Type B pancreatic cell (in vitro differentiated cells): ENCODE data around the gene POLR1B. TPM values are rescaled to one million over a fixed set of nuclear protein-coding genes. Genes with fewer than 3 reads are reported as not detected.
A peak's percentile ranks its signal among the peaks of the same experiment; 100 is the strongest.

Source experiments
- DNase-seq: peaks from one replicate; pipeline ENCODE4 v3.0.0; 2021; ENCODE audit warnings: mixed read lengths; ENCODE audit not compliant: unreplicated experiment; ENCODE audit errors: extremely low spot score
- H3K27ac Mint-ChIP-seq: 2 replicates; pipeline ENCODE4 v1.8.0; 2021; ENCODE audit warnings: mild to moderate bottlenecking, mixed read lengths
- H3K27me3 Mint-ChIP-seq: 2 replicates; pipeline ENCODE4 v1.8.0; 2021; ENCODE audit warnings: mixed read lengths
- H3K36me3 Mint-ChIP-seq: 2 replicates; pipeline ENCODE4 v1.8.0; 2021; ENCODE audit warnings: mixed read lengths
- H3K4me1 Mint-ChIP-seq: one replicate; pipeline ENCODE4 v1.8.0; 2021; ENCODE audit warnings: mixed read lengths; ENCODE audit not compliant: unreplicated experiment
- H3K4me3 Mint-ChIP-seq: 2 replicates; pipeline ENCODE4 v1.8.0; 2021; ENCODE audit warnings: mild to moderate bottlenecking, mixed read lengths
- H3K9me3 Mint-ChIP-seq: 2 replicates; pipeline ENCODE4 v1.8.0; 2021; ENCODE audit warnings: mixed read lengths
- CTCF ChIP-seq: fragments of 200-600 bp; sonication (generic); conservative IDR thresholded peaks from 2 replicates; pipeline ENCODE4 v1.5.0; 2021; ENCODE audit warnings: antibody characterized with exemption, mild to moderate bottlenecking
- total RNA-seq: library from RNA; stranded (reverse); gene quantifications from 2 replicates; pipeline ENCODE4 v1.2.1, GENCODE V29; 2021; ENCODE audit warnings: low replicate concordance

POLR1B gene
- total RNA-seq, 1 donor from 2014 or later: 39.9 TPM

- Mint-ChIP-seq H3K9me3 (no peaks in the 10 kb centered on the region), H3K27me3 (no peaks in the 10 kb centered on the region), H3K4me1 (no peaks in the 10 kb centered on the region), H3K4me3 (no peak overlapping the region), H3K36me3 (no peaks in the 10 kb centered on the region), H3K27ac (no peak overlapping the region)
- DNase-seq: no peak
- no peak for TF ChIP-seq CTCF
These were observed 3.0 kb upstream of the POLR1B start for GRCh38 chr2:112539306-112539705.

GRCh38 chr2:112540906-112541305 lies 1.4 kb upstream of the POLR1B start:
- Mint-ChIP-seq H3K4me3 (no peak overlapping the region), H3K27ac (no peak overlapping the region), H3K36me3 (no peaks in the 10 kb centered on the region), H3K4me1 (no peaks in the 10 kb centered on the region), H3K9me3 (no peaks in the 10 kb centered on the region), H3K27me3 (no peaks in the 10 kb centered on the region)
- TF ChIP-seq CTCF: no peak
- DNase-seq: no peak

GRCh38 chr2:112541315-112542122 lies 746 bp upstream of the POLR1B start:
- Mint-ChIP-seq H3K27ac (no peak overlapping the region), H3K9me3 (no peaks in the 10 kb centered on the region), H3K4me3 (no peak overlapping the region), H3K27me3 (no peaks in the 10 kb centered on the region), H3K36me3 (no peaks in the 10 kb centered on the region), H3K4me1 (no peaks in the 10 kb centered on the region)
- TF ChIP-seq CTCF: no peak
- peak; percentile 81 for DNase-seq

- Mint-ChIP-seq H3K36me3 (peaks cover 4% of the 10 kb centered on the region), H3K27ac (no peak overlapping the region), H3K4me1 (no peaks in the 10 kb centered on the region), H3K4me3 (no peak overlapping the region), H3K9me3 (no peaks in the 10 kb centered on the region), H3K27me3 (no peaks in the 10 kb centered on the region)
- DNase-seq: no peak
- no peak for TF ChIP-seq CTCF
These were observed 858 bp downstream of the POLR1B start for GRCh38 chr2:112542984-112543661.

GRCh38 chr2:112547333-112547732 lies 5.1 kb downstream of the POLR1B start:
- Mint-ChIP-seq H3K36me3 (peaks cover 16% of the 10 kb centered on the region), H3K4me3 (no peak overlapping the region), H3K27ac (no peak overlapping the region), H3K4me1 (no peaks in the 10 kb centered on the region), H3K27me3 (no peaks in the 10 kb centered on the region), H3K9me3 (no peaks in the 10 kb centered on the region)
- no peak for TF ChIP-seq CTCF
- DNase-seq: no peak
